ENCODE data around the gene RDX. TPM values are rescaled to one million over a fixed set of nuclear protein-coding genes. Genes with fewer than 3 reads are reported as not detected.

The RDX gene
- total and polyA plus RNA-seq, 2 of the 8 experiments (the other 6 are each of a cell fraction or from before 2014, with no cell fraction given), result 27.4 to 100 TPM

DNA sequence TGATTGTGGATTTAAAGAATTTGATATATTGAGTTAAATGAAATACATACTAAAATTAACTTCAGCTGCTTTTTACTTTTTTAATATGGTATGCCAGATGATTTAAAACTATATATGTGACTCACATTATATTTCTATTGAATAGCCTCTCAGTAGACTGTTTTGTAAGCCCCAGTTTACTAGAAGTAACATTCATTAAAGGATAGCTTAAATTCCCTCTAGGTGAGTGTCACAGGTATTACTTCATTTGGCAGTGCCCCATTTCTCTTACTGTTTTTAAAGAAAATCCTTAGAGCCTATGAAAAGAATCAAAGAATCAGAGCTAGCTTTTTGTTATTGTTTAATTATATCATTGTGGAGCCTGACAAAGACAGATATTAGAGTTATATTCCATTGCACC lies 154.6 kb downstream of the RDX start:
- Histone ChIP-seq H3K9ac (replicated peaks in 1 of 4; ENCODE audit: extremely low read depth in 1 of 4, low read depth in 3 of 4, low read length in 3 of 4) (no peak overlapping the region), H3K79me1 (ENCODE audit: low read depth, low read length) (no peaks in the 10 kb centered on the region), H3K4me3 (ENCODE audit: extremely low read depth in 1 of 4, insufficient read depth in 2 of 4, low read depth in 3 of 4, low read length in 4 of 4) (no peak overlapping the region), H2AFZ (ENCODE audit: low read length) (no peak overlapping the region), H3K56ac (replicated peaks; ENCODE audit: insufficient read length, low read depth, low read length) (no peak overlapping the region), H2BK20ac (ENCODE audit: low read length) (no peak overlapping the region), H3K36me3 (ENCODE audit: control insufficient read depth in 2 of 4, insufficient read depth in 4 of 4, low read length in 3 of 4) (no peaks in the 10 kb centered on the region), H2AK5ac (ENCODE audit: low read depth, low read length) (no peak overlapping the region), H3K23ac (ENCODE audit: insufficient read length) (no peak overlapping the region), H3K4ac (replicated peaks; ENCODE audit: insufficient read length, low read depth, low read length) (no peak overlapping the region), H4K20me1 (replicated peaks in 1 of 2; ENCODE audit: control insufficient read depth in 1 of 2, insufficient read depth in 2 of 2, low read length in 2 of 2) (no peaks in the 10 kb centered on the region), H4K5ac (ENCODE audit: insufficient read length, low read depth, low read length) (no peak overlapping the region), H3K9me3 (ENCODE audit: insufficient read depth in 2 of 2, low read depth in 1 of 2, low read length in 1 of 2) (no peaks in the 10 kb centered on the region), H3K4me1 (replicated peaks in 1 of 4; ENCODE audit: control insufficient read depth in 3 of 4, insufficient read depth in 4 of 4, low read length in 3 of 4) (no peaks in the 10 kb centered on the region), H3K79me2 (ENCODE audit: control insufficient read depth in 1 of 2, insufficient read depth in 2 of 2, low read length in 2 of 2) (no peaks in the 10 kb centered on the region; a peak in 1 of 4 replicates), H3K14ac (ENCODE audit: insufficient read length) (no peak overlapping the region), H2BK5ac (ENCODE audit: low read depth, low read length) (no peak overlapping the region), H3K4me2 (ENCODE audit: insufficient read depth in 1 of 2, low read depth in 2 of 2, low read length in 2 of 2) (no peak overlapping the region), H2BK120ac (replicated peaks; ENCODE audit: low read depth, low read length) (no peak overlapping the region), H3K23me2 (ENCODE audit: low read depth, low read length) (no peaks in the 10 kb centered on the region), H4K8ac (ENCODE audit: extremely low read depth, insufficient read depth, low read length) (no peak overlapping the region), H3K27me3 (replicated peaks in 1 of 4; ENCODE audit: control insufficient read depth in 3 of 4, extremely low read depth in 1 of 4, insufficient read depth in 3 of 4, low read length in 3 of 4) (no peaks in the 10 kb centered on the region), H4K91ac (replicated peaks; ENCODE audit: insufficient read length, low read length) (no peak overlapping the region), H3K27ac (ENCODE audit: low read depth, low read length) (no peak overlapping the region), H2BK12ac (ENCODE audit: low read depth, low read length) (no peak overlapping the region), H2BK15ac (ENCODE audit: low read length) (no peak overlapping the region), H3K18ac (ENCODE audit: extremely low read depth, low read length) (no peak overlapping the region)
- DNase-seq (ENCODE audit: low read depth in 1 of 2, low spot score in 2 of 2) (no peak), FAIRE-seq (no peak)
- CTCF ChIA-PET (ENCODE audit: partially characterized antibody), result interaction anchor here (0.6 kb wide), 1 partner anchor 14 kb away, joined by 3 read pairs; no protein-coding TSS in a partner anchor
- POLR2A ChIA-PET (ENCODE audit: partially characterized antibody), result no interaction called here
- TF ChIP-seq, protein P1, sequence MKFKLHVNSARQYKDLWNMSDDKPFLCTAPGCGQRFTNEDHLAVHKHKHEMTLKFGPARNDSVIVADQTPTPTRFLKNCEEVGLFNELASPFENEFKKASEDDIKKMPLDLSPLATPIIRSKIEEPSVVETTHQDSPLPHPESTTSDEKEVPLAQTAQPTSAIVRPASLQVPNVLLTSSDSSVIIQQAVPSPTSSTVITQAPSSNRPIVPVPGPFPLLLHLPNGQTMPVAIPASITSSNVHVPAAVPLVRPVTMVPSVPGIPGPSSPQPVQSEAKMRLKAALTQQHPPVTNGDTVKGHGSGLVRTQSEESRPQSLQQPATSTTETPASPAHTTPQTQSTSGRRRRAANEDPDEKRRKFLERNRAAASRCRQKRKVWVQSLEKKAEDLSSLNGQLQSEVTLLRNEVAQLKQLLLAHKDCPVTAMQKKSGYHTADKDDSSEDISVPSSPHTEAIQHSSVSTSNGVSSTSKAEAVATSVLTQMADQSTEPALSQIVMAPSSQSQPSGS (IDR thresholded peaks at IDR 0.05; ENCODE audit: low read length), result no peak
- TF ChIP-seq BACH1 (IDR thresholded peaks at IDR 0.05; ENCODE audit: low read length) (no peak), BRCA1 (IDR thresholded peaks at IDR 0.05; ENCODE audit: low read depth, low read length) (no peak), YY1 (IDR thresholded peaks at IDR 0.05; ENCODE audit: low read depth, low read length) (no peak), PHF8 (conservative IDR thresholded peaks at IDR 0.05; ENCODE audit: low read depth, low read length) (no peak), CTBP2 (IDR thresholded peaks at IDR 0.05; ENCODE audit: borderline replicate concordance, insufficient read depth, insufficient read length, low read length) (no peak), SP1 (IDR thresholded peaks at IDR 0.05; ENCODE audit: low read depth, low read length) (no peak), GABPA (IDR thresholded peaks at IDR 0.05; ENCODE audit: borderline replicate concordance, insufficient read depth, low read length) (no peak), RFX5 (IDR thresholded peaks at IDR 0.05; ENCODE audit: borderline replicate concordance, low read depth, low read length) (no peak), JUND (IDR thresholded peaks at IDR 0.05; ENCODE audit: low read length) (no peak), ASH2L (IDR thresholded peaks at IDR 0.05; ENCODE audit: low read length) (no peak)
- TF ChIP-seq, protein P2, sequence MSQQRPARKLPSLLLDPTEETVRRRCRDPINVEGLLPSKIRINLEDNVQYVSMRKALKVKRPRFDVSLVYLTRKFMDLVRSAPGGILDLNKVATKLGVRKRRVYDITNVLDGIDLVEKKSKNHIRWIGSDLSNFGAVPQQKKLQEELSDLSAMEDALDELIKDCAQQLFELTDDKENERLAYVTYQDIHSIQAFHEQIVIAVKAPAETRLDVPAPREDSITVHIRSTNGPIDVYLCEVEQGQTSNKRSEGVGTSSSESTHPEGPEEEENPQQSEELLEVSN (IDR thresholded peaks at IDR 0.05), result no peak
- TF ChIP-seq, protein P3, sequence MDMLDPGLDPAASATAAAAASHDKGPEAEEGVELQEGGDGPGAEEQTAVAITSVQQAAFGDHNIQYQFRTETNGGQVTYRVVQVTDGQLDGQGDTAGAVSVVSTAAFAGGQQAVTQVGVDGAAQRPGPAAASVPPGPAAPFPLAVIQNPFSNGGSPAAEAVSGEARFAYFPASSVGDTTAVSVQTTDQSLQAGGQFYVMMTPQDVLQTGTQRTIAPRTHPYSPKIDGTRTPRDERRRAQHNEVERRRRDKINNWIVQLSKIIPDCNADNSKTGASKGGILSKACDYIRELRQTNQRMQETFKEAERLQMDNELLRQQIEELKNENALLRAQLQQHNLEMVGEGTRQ (IDR thresholded peaks at IDR 0.05; ENCODE audit: low read length), result no peak

All from H1 (cell line).